ENCODE results near the gene FOXP2. TPM values are rescaled to one million over a fixed set of nuclear protein-coding genes. Genes with fewer than 3 reads are reported as not detected.
"Not testable (repeated sequence)": the region's sequence is repeated elsewhere in the genome, so short reads cannot be mapped to it uniquely, and the experiment has no call there.

FOXP2 gene
- total RNA-seq, 1 donor from 2014 or later: 0.64 TPM

DNA sequence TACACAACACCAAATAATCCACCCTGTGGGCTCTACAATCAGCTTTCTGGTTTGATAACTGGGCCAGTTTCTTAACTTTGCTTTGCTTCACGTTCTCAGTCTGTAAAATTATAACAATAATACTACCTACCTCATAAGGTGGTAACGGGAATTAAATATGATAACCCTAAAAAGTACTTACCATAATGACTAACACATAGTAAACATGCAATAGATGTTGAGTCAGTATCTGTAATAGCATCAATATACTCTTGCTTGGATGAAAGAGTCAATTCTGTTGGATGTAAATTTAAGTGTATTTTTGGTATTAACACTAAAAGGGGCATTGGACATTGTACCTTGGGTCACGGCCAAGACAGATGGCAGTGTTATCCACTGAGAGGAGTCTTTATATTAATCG is 160.5 kb downstream of the FOXP2 start:
- no peak for DNase-seq (ENCODE audit: low read depth)

- DNase-seq (ENCODE audit: low read depth): not testable (repeated sequence)
These were observed 166.3 kb downstream of the FOXP2 start for GRCh38 chr7:114580963-114581362.

DNA sequence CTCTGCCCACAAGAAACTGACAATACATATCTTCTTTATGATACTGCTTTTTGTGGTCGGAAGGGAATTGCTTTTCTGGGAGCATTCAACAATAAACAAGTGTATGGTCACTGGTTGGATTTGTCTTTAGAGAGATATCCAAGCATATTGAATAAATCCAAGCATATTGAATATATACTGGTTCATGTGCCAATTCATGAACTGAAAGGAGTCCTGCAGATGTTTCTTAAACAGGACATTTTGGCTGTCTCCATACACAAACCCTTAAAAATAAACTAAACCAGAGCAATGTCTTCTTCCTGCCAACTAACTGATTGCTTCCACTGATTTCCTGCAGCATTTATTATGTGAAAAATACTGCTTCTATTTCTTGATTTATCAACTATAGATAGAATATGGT is 173.9 kb downstream of the FOXP2 start:
- DNase-seq (ENCODE audit: low read depth): no peak

GRCh38 chr7:114589436-114589835 is 174.8 kb downstream of the FOXP2 start:
- no peak for DNase-seq (ENCODE audit: low read depth)

DNA sequence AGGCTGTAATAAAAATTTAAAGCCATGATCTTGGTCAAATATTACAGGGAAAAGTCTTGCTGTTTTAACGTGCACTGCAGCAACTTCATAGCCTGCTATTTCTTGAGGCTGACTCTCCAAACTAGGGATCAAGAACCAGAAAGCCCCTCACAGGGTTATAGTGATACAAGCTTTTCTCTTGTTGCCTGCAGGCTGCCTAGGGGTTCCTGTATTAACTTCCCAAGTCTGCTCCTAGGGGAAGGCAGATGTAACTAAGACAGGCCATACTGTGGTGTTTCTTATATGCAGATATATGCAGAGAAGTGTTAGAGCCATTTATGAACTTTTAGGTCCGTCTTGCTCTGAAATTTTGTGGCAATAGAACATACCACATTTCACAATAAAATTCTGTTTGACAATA is 175.7 kb downstream of the FOXP2 start:
- no peak for DNase-seq (ENCODE audit: low read depth)

DNA sequence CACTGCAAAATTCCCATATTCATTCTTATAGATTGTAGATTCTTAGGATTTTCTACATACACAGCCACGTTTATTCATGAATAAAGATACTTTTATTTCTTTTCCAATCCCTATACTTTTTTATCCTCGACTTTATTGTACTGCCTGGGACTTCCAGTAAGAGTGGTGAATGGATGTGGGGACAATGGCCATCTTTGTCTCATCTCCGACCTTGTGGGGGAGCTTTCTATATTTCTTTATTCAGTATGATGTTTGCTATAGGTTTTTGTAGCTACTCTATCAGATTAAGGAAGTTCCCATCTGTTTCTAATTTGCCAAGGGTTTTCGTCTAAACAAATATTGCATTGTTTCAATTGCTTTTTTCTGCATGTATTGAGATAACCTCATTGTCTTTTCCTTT is 184.3 kb downstream of the FOXP2 start:
- DNase-seq (ENCODE audit: low read depth): no peak

- no peak for DNase-seq (ENCODE audit: low read depth)
These were observed 191.5 kb downstream of the FOXP2 start for GRCh38 chr7:114606100-114606499.

DNA sequence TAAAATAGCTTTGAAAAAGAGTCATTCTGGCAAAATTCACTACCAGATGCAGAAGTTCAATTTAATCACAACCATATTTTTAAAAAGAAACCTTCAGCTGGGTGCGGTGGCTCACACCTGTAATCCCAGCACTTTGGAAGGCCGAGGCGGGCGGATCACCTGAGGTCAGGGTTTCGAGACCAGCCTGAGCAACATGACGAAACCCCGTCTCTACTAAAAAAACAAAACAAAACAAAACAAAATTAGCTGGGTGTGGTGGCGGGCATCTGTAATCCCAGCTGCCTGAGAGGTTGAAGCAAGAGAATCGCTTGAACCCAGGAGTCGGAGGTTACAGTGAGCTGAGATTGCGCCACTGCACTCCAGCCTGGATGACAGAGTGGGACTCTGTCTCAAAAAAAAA is 194.2 kb downstream of the FOXP2 start:
- DNase-seq (ENCODE audit: low read depth): not testable (repeated sequence)

DNA sequence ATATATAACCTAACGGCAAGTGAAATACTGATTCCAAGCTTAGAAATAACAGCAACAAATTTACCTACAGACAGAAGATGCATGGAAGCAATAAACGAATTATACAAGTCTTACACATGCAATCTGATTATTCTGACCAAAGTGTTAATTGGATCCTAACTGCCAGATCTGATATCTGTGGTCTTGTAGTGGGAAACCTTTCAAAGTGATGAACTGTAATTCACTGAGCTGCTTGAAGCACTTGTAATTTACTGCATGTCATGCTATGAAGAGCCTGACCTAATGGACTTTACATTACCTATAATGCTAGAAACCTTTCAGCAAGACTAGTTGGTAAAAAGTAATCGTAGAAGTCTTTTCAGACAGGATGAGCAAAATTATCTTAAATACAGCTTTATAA is 205.6 kb downstream of the FOXP2 start:
- no peak for DNase-seq (ENCODE audit: low read depth)

DNA sequence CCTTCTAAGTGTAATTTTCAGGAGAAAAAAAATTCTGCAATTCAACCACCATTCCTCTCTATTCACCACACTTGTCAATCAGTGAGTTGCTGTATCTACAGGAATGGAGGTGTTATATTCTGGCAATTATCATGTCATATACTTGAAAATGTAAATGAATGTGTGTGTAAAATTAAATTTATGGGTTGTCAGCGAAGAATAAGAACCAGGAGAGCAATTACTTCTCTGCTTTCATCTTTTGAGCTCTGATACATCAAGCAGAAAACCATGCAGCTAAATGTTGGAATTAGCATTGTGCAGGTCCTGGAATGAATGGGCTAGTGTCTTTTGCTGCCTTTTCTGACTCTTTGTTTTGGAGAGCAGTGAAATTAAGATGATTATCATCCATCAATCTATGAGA is 207.6 kb downstream of the FOXP2 start:
- no peak for DNase-seq (ENCODE audit: low read depth)

GRCh38 chr7:114623146-114623545 is 208.5 kb downstream of the FOXP2 start:
- no peak for DNase-seq (ENCODE audit: low read depth)

DNA sequence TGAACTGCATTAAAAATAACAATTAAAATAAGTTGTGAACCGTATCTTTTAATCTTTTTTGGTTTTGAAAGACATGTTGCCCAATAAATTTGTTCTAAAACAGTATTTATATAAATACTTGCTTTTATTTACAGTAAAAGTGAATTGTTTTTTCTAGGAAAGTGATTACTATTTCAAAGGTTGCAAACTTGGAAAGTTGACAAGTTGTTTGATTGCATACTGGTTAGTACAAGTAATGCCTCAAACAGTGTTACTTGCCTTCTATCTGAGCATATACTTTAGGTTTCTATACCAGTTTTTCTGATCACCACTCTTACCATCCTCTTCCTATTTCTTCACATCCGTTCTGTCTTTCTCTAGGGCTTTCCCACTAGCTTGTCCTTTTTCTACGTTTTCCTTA is 212.6 kb downstream of the FOXP2 start:
- DNase-seq (ENCODE audit: low read depth): no peak

- DNase-seq (ENCODE audit: low read depth): no peak
These were observed 213.7 kb downstream of the FOXP2 start for GRCh38 chr7:114628362-114628761.

DNA sequence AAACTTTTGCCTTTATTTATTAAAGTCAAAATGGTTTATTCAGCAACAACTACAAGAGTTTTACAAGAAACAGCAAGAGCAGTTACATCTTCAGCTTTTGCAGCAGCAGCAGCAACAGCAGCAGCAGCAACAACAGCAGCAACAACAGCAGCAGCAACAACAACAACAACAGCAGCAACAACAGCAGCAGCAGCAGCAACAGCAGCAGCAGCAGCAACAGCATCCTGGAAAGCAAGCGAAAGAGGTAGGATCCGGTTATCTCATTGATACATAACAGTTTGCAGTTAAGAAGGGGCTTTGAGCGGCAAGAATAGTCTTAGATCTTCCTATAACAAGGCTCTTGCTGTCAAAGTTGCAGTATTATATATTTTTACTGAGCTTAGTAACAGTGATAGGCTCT is 215.1 kb downstream of the FOXP2 start:
- DNase-seq (ENCODE audit: low read depth): no peak

DNA sequence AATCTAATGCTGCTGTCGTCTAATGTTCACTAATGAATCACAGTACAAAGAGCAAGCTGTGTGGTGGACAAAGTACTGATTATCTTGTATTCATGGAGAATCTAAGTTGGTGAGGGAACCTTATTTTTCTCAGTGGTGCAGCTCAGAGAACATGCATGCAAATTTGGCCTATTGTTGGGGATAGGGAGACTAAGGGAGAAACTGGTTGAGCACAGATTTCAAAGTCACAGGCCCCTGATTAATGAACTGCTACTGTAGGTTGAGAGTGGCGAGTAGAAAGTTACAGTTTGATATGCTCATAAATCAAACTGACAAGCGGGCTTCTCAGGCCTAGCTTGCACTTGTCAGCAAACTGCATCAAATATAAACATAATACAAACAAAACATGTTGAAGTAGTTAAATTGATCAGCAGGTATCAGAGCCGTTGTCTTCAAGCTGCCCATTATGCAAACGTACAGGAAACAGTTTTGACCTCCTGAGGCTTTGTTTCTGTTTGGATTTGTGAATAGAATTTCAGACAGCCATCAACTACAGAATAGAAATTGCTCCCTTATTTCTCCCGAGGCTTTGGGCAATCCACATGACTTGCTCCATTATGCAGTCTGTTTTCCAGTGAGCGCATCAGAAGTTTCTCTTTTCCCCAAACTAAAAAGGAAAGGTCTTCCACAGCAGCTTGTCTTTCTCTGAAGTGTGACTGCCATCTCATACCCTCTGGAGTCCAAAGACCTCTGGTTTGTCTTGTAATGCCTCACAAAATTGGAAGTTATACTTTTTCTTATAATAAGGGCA is 215.8 kb downstream of the FOXP2 start:
- no peak for DNase-seq (ENCODE audit: low read depth)

- DNase-seq (ENCODE audit: low read depth): no peak
These were observed 216.7 kb downstream of the FOXP2 start for GRCh38 chr7:114631249-114631822.

GRCh38 chr7:114639451-114639850 is 224.8 kb downstream of the FOXP2 start:
- DNase-seq (ENCODE audit: low read depth): no peak

DNA sequence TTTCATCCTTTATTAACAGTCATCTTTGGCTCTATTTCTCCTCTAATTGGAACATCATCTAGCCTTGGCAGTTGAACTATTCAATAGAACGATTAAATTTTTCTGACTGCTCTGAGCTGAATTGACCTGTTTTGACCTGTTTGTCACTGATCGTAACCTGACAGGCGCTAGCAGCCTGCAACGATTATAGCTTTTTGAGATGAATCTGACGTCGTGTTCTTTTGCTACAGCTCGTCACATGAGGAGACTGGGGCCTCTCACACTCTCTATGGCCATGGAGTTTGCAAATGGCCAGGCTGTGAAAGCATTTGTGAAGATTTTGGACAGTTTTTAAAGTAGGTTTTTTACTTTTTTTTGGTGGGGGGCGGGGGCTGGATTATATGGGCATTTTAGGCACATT is 229.8 kb downstream of the FOXP2 start:
- no peak for DNase-seq (ENCODE audit: low read depth)

- no peak for DNase-seq (ENCODE audit: low read depth)
These were observed 230.8 kb downstream of the FOXP2 start for GRCh38 chr7:114645451-114645850.

DNA sequence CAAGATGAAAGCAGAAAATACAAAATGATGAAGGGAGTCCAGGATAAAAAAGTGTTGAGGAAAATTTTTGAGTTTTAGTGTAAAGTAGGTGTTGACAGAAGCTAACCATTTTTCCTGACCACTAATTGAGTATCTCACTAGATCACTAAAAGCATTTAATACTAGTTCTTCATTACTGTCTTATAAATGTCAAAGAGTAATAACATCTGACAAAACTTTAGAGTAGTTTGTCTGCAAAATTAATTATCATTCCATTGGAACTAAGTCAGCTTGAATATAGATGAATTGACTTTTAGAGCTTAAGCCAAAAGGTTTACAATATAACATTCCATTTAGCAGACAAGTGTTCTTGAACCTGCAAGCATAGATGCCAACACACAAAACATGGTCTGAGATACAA is 232.9 kb downstream of the FOXP2 start:
- DNase-seq (ENCODE audit: low read depth): no peak

GRCh38 chr7:114648117-114648516 is 233.5 kb downstream of the FOXP2 start:
- DNase-seq (ENCODE audit: low read depth): no peak

DNA sequence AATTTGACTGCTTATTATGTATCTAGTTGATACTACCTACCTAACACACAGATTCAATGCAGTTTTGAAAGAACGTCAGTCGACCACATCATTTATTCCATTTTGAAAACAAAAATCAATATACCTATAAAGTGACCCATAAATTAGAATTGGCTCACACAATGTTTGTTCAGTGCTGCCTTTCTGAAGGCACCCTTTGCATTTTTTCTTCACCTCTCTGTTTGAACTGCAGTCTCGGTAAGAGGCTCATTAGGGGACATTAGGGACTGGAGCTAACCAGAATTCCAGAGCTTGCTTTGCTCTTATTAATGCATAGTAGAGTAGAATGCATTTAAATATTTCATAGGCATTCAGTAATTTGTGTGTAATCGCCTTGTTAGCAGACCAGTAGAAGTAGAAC is 234.1 kb downstream of the FOXP2 start:
- no peak for DNase-seq (ENCODE audit: low read depth)

GRCh38 chr7:114649689-114650088 is 235.1 kb downstream of the FOXP2 start:
- DNase-seq (ENCODE audit: low read depth): no peak

All from myocyte (in vitro differentiated cells).